HG03342 (cell line): ENCODE data around the gene ARFGEF3.

Experiments used
- ATAC-seq: cut with Tn5 transposase; IDR thresholded peaks from one replicate; pipeline ENCODE4 v1.9.1; 2021; ENCODE audit warnings: mild to moderate bottlenecking, moderate library complexity; ENCODE audit not compliant: unreplicated experiment

The ARFGEF3 gene

GRCh38 chr6:138297761-138298298, 136.1 kb downstream of the ARFGEF3 start:
- no peak for ATAC-seq

GRCh38 chr6:138300469-138300868, 138.7 kb downstream of the ARFGEF3 start:
- no peak for ATAC-seq

- ATAC-seq, result no peak
Observed at GRCh38 chr6:138302554-138302953, 140.8 kb downstream of the ARFGEF3 start.

DNA sequence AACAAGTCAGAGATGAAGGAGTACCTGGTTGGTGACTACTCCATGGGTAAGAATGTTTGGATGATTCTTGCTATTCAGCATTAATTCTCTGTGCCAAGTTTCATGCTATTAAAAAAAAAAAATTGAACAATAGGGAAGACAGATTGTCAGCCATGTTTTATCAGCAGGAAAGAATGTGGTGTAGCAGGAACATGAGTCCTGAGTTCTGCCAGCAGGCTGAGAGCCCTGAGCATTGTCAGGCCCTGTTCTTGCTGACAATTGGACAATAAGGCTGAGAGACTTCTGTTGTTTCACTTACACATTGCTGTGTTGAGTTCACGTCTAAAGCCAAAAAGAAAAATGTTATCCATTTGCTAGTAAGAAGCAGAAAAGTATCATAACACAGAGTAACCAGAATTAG, 145.6 kb downstream of the ARFGEF3 start:
- no peak for ATAC-seq

- ATAC-seq, result no peak
Observed at GRCh38 chr6:138307816-138308730, 146.3 kb downstream of the ARFGEF3 start.

DNA sequence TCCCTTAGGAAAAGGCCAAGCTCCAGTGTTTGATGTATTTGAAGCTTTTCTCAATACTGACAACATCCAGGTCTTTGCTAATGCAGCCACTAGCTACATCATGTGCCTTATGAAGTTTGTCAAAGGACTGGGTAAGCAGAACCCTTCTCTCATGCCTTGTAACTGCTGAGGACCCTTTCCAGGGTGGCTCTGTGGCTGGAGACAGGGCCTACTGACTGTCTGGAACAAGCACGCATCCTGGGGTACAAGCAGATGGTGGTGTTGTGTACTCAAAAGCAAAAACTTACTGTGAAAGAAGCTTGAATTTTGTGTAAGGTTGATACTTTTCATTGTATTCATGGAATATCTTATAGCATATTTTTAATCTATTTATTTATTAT, 147.0 kb downstream of the ARFGEF3 start:
- ATAC-seq, result no peak

- ATAC-seq, result no peak
Observed at GRCh38 chr6:138309695-138310094, 148.0 kb downstream of the ARFGEF3 start.

- no peak for ATAC-seq
Observed at GRCh38 chr6:138310294-138310693, 148.6 kb downstream of the ARFGEF3 start.

GRCh38 chr6:138310821-138311220, 149.1 kb downstream of the ARFGEF3 start:
- no peak for ATAC-seq

DNA sequence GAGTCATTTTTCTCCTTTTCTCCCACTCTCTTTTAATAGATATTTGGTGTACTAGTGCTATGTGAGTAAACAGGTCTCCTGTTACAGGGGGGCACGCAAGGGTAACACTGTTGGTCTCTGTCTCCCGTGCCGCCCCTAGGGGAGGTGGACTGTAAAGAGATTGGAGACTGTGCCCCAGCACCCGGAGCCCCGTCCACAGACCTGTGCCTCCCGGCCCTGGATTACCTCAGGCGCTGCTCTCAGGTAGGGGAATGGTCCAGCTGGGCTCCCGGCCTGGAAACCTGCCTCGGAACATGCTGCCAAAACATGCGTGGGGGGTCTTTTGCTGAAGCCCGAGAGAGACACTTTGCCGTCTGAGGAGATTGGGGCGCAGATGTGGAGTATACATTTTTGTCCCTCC, 149.5 kb downstream of the ARFGEF3 start:
- ATAC-seq, result no peak

DNA sequence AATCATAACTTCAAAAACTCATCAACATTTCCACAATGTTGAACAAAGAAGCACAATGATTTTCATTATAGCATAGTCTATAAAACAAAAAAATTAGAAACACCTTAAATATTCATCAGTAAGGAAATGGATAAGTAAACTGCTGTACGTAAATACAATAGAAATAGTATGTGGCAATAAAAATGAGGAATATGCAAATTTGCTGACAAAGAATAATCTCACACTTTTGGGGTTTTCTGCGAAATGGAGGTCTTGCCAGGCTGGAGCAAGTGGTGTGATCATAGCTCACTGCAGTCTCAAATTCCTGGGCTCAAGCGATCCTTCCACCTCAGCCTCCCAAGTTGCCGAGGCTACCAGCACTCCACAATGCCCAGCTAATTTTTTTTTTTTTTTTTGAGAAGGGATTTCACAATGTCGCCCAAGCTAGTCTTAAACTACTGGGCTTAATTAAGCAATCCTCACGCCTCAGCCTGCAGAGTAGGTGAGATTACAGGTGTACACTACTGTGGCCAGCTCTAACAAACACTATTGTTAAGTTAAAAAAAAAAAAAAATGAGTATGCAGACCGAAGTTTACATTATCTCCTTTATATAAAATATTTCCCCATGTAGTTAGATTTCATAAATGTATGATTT, 157.1 kb downstream of the ARFGEF3 start:
- ATAC-seq, result no peak

DNA sequence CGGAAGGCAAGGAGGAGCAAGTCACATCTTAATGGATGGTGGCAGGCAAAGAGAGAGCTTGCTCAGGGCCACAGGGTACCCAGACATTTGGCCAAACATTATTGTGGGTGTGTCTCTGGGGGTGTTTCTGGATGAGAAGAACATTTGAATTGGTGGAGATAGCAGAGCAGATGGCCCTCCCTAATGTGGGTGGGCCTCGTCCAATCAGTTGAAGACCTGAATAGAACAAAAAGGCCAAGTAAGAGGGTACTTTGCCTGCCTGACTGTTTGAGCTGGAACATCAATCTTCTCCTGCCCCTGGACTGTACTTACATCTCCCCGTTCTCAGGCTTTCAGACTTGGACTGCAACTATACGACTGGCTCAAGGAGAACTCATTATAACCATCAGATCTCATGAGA, 160.2 kb downstream of the ARFGEF3 start:
- ATAC-seq, result no peak

DNA sequence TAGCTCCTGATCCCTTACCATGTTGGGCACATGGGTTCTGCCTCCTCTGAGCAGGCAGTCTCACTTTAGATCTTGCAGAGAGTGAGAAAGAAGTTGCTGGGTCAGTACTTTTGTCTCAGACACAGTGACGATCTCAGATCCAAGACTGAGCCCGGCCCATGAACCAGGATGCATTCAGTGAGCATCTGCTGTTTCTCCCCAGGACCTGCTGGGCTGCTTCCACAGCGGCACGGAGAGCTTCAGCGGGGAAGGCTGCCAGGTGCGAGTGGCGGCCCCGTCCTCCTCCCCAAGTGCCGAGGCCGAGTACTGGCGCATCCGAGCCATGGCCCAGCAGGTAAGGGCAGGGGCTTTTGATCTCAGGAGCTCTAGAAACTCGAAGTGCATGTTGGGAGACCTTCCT, 162.1 kb downstream of the ARFGEF3 start:
- no peak for ATAC-seq

DNA sequence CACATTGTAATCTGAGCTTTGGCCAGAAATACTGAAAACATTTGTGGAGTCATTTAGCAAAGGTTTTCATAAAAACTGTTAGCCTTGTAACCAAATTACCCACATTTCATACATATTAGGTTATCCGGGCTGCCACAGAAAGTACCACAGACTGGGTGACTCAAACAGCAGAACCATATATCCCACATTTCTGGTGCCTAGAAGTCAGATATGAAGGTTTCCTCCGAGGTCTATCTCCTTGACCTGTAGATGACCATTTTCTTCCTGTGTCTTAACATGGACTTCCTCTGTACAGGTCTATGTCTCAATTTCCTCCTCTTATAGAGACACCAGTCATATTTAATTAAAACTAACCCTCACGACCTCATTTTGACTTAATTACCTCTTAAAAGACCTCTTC, 166.5 kb downstream of the ARFGEF3 start:
- no peak for ATAC-seq

- no peak for ATAC-seq
Observed at GRCh38 chr6:138330763-138331162, 169.0 kb downstream of the ARFGEF3 start.

DNA sequence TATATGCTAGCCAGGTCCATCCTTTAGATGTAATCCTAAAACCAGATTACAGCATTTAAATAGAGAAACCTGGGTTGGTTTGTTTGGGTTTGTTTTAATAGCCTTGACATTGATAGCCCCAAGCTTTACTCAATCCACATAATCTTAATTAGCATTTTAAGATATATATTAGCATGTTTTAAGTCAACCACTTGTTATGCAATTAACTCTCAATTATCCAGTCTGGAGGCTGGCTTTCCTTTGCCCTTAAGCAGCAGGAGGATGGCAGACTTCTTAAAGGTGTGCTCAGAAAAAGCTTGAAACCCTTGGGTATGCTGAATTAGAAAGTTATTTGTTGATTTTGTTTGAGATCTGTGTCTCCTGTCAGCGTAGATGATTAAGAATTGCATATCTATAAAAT, 169.7 kb downstream of the ARFGEF3 start:
- ATAC-seq, result no peak

- ATAC-seq, result no peak
Observed at GRCh38 chr6:138331984-138332383, 170.2 kb downstream of the ARFGEF3 start.

- no peak for ATAC-seq
Observed at GRCh38 chr6:138334000-138334399, 172.3 kb downstream of the ARFGEF3 start.

GRCh38 chr6:138334963-138335362, 173.2 kb downstream of the ARFGEF3 start:
- no peak for ATAC-seq

- ATAC-seq, result no peak
Observed at GRCh38 chr6:138336221-138336620, 174.5 kb downstream of the ARFGEF3 start.

DNA sequence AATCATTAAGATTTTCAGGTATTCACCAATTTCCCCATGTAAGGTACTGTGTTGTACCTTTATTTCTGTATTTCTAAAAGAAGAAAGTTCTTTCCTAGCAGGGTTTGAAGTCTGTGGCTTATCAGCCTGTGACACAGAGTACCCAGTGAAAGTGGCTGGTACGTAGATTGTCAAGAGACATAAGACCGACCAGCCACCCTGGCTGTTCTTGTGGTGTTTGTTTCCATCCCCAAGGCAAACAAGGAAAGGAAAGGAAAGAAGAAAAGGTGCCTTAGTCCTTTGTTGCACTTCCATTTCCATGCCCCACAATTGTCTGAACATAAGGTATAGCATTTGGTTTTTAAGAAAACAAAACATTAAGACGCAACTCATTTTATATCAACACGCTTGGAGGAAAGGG, 175.3 kb downstream of the ARFGEF3 start:
- no peak for ATAC-seq

DNA sequence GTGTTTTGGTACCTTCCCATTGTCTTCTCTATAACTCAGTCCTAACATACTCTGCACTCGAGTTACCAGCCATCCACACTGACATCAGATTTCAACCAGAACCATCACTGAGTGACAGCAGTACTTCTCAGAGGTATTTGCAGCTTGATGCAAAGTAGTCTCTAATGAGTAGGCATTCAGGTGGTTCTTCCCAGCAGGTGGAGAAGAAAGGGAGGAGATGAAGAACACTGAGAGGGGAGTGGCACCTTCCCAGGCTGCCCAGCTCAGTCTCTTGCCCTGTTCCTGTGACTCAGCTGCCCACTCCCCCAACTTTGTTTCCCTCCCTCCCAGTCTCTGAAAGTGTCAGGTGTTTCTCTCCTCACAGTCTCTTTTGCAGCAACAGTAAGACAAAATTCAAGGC, 177.3 kb downstream of the ARFGEF3 start:
- ATAC-seq, result no peak
